Astrocyte (in vitro differentiated cells and primary cell): ENCODE measurements around the gene SARNP. TPM values are rescaled to one million over a fixed set of nuclear protein-coding genes. Genes with fewer than 3 reads are reported as not detected.

ENCODE experiments used
- DNase-seq: peaks from one replicate; pipeline ENCODE4 v3.0.0-alpha.2; 2010; ENCODE audit warnings: low read depth
- FAIRE-seq: peaks from 2 replicates; lab custom pipeline; 2011; peaks lifted over from hg19 to GRCh38; lab: Jason Lieb, UNC
- H2AFZ ChIP-seq: 2 replicates; pipeline ENCODE4 v1.6.0; 2012; ENCODE audit warnings: low read depth, low read length, inconsistent platforms
- H3K27ac ChIP-seq: 2 replicates; pipeline ENCODE4 v1.5.1; 2011; ENCODE audit warnings: low read depth, low read length, inconsistent platforms
- H3K27me3 ChIP-seq: 2 replicates; pipeline ENCODE4 v1.6.0; 2011; ENCODE audit warnings: low read length, inconsistent platforms; ENCODE audit not compliant: insufficient read depth
- H3K36me3 ChIP-seq: 2 replicates; pipeline ENCODE4 v1.5.1; 2011; ENCODE audit warnings: low read length, inconsistent platforms; ENCODE audit not compliant: insufficient read depth
- H3K4me1 ChIP-seq: 2 replicates; pipeline ENCODE4 v1.5.1; 2011; ENCODE audit warnings: low read length, inconsistent platforms; ENCODE audit not compliant: insufficient read depth
- H3K4me2 ChIP-seq: 2 replicates; pipeline ENCODE4 v1.6.0; 2012; ENCODE audit warnings: low read length, inconsistent platforms
- H3K4me3 ChIP-seq: 2 replicates; pipeline ENCODE4 v1.5.1; 2011; ENCODE audit warnings: low read depth, mild to moderate bottlenecking, low read length, inconsistent platforms; ENCODE audit not compliant: insufficient read depth
- H3K79me2 ChIP-seq: 2 replicates; pipeline ENCODE4 v1.6.0; 2012; ENCODE audit warnings: mild to moderate bottlenecking, low read length, inconsistent platforms; ENCODE audit not compliant: insufficient read depth
- H3K9ac ChIP-seq: 2 replicates; pipeline ENCODE4 v1.6.0; 2012; ENCODE audit warnings: mild to moderate bottlenecking, low read length, inconsistent platforms
- H3K9me3 ChIP-seq: 2 replicates; pipeline ENCODE4 v1.5.1; 2012; ENCODE audit warnings: low read depth, mild to moderate bottlenecking, low read length, inconsistent platforms; ENCODE audit not compliant: insufficient read depth
- H4K20me1 ChIP-seq: 2 replicates; pipeline ENCODE4 v1.6.0; 2012; ENCODE audit warnings: low read length, inconsistent platforms; ENCODE audit not compliant: insufficient read depth
- H3K27ac Mint-ChIP-seq: one replicate; pipeline ENCODE4 v1.8.0; 2021; ENCODE audit warnings: mild to moderate bottlenecking, mixed read lengths; ENCODE audit not compliant: unreplicated experiment
- H3K27me3 Mint-ChIP-seq: one replicate; pipeline ENCODE4 v1.8.0; 2021; ENCODE audit warnings: low read depth, mixed read lengths; ENCODE audit not compliant: unreplicated experiment
- H3K36me3 Mint-ChIP-seq: one replicate; pipeline ENCODE4 v1.8.0; 2021; ENCODE audit warnings: low read depth, mixed read lengths; ENCODE audit not compliant: unreplicated experiment
- H3K4me1 Mint-ChIP-seq: one replicate; pipeline ENCODE4 v1.8.0; 2021; ENCODE audit warnings: low read depth, mixed read lengths; ENCODE audit not compliant: unreplicated experiment
- H3K4me3 Mint-ChIP-seq: one replicate; pipeline ENCODE4 v1.8.0; 2021; ENCODE audit warnings: mild to moderate bottlenecking, moderate library complexity, mixed read lengths; ENCODE audit not compliant: unreplicated experiment
- H3K9me3 Mint-ChIP-seq: one replicate; pipeline ENCODE4 v1.8.0; 2021; ENCODE audit warnings: mild to moderate bottlenecking, mixed read lengths; ENCODE audit not compliant: unreplicated experiment
- EZH2 ChIP-seq: IDR thresholded peaks from 2 replicates; pipeline ENCODE4 v1.6.1; 2012; ENCODE audit warnings: mild to moderate bottlenecking, low read length, inconsistent platforms; ENCODE audit not compliant: insufficient read depth
- total RNA-seq: library from RNA; stranded (reverse); gene quantifications from 2 replicates; pipeline ENCODE4 v1.2.1, GENCODE V29; 2021
- TF ChIP-seq, protein P1 (sequence below): IDR thresholded peaks from 2 replicates; pipeline ENCODE4 v1.5.1; 2011; ENCODE audit warnings: low read depth, mild to moderate bottlenecking, inconsistent platforms, low read length, moderate library complexity; ENCODE audit not compliant: insufficient read depth

The SARNP gene
- total RNA-seq, 1 donor from 2014 or later: 105 TPM

DNA sequence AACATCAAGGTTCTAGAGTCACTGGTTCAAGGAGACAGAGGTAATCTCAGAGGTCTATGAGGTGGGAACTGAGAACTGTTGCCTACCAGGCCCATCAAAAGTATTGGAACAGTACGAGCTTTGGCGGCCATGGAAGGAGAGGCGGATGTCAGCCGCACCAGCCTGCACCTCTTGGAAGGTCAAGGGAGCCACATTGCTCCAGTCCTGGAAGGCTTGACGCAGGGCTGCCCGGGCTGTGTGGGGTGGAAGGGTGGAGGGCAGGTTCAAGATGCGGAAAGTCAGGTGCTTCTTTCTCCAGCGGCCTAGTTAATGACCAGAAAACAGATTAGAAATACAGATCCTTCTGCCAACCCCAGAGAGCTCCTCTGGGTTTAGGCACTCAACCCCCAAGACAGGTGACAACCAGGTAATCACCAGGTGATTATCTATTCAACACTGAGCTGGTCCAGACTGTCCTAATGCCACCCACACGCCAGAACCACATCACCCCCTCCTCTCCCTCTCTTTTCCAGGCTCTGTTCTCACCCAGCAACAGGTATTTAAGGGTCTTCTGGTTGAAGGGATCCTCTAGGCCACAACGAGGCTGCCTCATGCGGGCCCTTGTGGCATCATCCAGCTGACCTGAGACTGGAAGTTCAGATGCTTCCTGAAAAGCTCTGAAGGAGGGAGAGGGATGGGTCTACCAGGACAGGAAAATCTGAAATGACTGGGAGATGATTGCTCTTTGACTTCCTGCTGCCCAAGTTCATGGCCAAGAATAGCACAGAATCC is 23.2 kb upstream of the SARNP start:
- H3K27me3 Mint-ChIP-seq: no peaks in the 10 kb centered on the region
- Histone ChIP-seq H3K36me3 (no peaks in the 10 kb centered on the region), H2AFZ (no peak overlapping the region), H3K27me3 (no peaks in the 10 kb centered on the region), H3K4me2 (no peak overlapping the region), H3K27ac (no peak overlapping the region), H3K79me2 (peaks cover 6% of the 10 kb centered on the region), H3K4me1 (peaks cover 16% of the 10 kb centered on the region), H4K20me1 (no peaks in the 10 kb centered on the region), H3K9me3 (no peaks in the 10 kb centered on the region), H3K9ac (no peak overlapping the region), H3K4me3 (no peak overlapping the region)
- H3K4me1 Mint-ChIP-seq: peaks cover 17% of the 10 kb centered on the region
- H3K4me3 Mint-ChIP-seq: no peak overlapping the region
- no peak overlapping the region for H3K27ac Mint-ChIP-seq
- DNase-seq (no peak), FAIRE-seq (no peak)
- peaks cover 6% of the 10 kb centered on the region for H3K9me3 Mint-ChIP-seq
- no peak for TF ChIP-seq EZH2
- TF ChIP-seq, protein P1, sequence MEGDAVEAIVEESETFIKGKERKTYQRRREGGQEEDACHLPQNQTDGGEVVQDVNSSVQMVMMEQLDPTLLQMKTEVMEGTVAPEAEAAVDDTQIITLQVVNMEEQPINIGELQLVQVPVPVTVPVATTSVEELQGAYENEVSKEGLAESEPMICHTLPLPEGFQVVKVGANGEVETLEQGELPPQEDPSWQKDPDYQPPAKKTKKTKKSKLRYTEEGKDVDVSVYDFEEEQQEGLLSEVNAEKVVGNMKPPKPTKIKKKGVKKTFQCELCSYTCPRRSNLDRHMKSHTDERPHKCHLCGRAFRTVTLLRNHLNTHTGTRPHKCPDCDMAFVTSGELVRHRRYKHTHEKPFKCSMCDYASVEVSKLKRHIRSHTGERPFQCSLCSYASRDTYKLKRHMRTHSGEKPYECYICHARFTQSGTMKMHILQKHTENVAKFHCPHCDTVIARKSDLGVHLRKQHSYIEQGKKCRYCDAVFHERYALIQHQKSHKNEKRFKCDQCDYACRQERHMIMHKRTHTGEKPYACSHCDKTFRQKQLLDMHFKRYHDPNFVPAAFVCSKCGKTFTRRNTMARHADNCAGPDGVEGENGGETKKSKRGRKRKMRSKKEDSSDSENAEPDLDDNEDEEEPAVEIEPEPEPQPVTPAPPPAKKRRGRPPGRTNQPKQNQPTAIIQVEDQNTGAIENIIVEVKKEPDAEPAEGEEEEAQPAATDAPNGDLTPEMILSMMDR: no peak
- H3K36me3 Mint-ChIP-seq: peaks cover 10% of the 10 kb centered on the region

DNA sequence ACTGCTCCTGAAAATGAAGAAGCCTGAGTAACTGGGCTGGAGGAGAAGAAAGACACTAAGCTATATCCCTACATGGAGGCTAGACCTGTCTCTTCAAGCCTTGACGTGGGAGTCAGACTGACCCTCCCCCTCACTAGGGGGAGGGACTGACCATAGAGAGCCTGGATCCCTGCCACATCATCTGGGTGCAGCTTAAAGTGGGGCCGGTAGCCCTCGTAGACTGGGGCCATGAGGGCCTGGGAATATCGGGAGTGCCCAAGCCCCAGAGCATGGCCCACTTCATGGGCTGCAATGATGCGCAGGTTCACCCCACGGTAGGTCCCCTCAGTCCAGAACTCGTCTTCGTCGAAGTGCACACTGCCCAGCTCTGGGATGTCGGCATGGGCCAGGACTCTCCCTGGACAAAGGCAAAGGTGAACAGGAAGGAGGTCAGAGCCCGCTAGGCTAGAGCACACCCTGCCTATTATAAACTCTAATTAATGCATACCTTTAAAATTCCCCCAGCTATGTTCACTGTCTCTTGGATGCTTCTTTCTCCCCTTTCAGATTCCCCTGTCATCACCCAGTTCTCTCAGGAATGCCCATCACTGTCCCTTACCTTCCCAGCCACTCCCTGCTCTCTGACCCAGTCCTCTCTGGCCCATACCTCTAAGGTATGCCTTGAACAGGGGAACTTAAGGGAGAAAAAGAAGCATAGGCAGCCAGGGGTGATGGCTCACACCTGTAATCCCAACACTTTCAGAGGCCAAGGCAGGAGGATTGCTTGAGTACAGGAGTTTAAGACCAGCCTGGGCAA is 22.0 kb upstream of the SARNP start:
- Histone ChIP-seq H3K4me1 (peaks cover 16% of the 10 kb centered on the region), H3K9me3 (no peaks in the 10 kb centered on the region), H2AFZ (no peak overlapping the region), H3K27ac (no peak overlapping the region), H3K36me3 (no peaks in the 10 kb centered on the region), H4K20me1 (no peaks in the 10 kb centered on the region), H3K4me2 (no peak overlapping the region), H3K79me2 (peaks cover 6% of the 10 kb centered on the region), H3K27me3 (no peaks in the 10 kb centered on the region), H3K9ac (no peak overlapping the region), H3K4me3 (no peak overlapping the region)
- Mint-ChIP-seq H3K4me1 (peaks cover 12% of the 10 kb centered on the region), H3K27ac (peak overlapping the region; percentile 8), H3K9me3 (peaks cover 6% of the 10 kb centered on the region), H3K27me3 (no peaks in the 10 kb centered on the region), H3K4me3 (no peak overlapping the region), H3K36me3 (peaks cover 10% of the 10 kb centered on the region)
- DNase-seq (no peak), FAIRE-seq (no peak)
- TF ChIP-seq, protein P1: no peak
- TF ChIP-seq EZH2: no peak
